Left hindlimb (tissue), 1 donor: ENCODE data around the gene AIFM1.

ENCODE experiments used
- DNase-seq: peaks from one replicate; pipeline ENCODE4 v3.0.0-alpha.2; 2018

AIFM1 gene

DNA sequence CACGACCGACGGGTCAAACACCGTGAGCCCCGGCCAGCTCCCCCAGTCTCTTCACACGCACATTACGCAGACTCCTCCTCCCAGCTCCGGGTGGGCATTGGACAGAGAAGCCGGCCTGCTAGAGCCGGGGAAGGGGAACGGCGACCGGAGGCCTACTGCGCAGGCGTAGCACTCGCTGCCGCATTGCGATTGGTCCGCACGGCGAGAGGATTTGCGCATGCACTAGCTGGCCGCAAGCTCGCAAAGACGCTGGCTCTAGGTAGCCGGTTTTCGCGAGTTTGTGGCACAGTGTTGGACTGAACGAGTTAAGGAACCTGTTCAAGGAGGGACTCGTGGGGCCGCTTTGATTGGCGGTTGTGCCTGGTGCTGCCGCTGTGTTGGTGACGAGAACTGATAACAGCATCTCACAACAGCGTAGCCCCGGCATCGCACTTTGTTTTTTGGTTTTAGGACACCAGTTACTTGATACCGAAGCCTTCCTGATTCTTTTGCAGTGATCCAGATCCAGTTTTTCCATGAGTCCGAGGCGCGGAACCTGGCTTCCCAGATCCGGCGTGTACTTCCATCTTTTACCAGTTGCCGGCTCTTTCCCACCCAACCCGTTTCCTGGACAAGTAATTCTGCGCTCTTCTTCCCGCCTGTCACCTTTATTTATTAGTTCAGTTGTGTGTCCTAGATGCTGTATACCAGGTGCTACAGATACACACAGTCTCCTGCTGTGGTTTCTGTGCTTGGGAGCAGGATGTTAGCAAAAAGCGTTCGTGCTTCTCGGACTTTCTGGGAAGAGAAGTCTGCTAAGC lies at the start of gene AIFM1:
TSS of gene AIFM1 (minus strand) at position 139 of the 800 bp plus-strand sequence. CDS start 185 bp downstream, outside the sequence.
- DNase-seq = peak; percentile 94

DNA sequence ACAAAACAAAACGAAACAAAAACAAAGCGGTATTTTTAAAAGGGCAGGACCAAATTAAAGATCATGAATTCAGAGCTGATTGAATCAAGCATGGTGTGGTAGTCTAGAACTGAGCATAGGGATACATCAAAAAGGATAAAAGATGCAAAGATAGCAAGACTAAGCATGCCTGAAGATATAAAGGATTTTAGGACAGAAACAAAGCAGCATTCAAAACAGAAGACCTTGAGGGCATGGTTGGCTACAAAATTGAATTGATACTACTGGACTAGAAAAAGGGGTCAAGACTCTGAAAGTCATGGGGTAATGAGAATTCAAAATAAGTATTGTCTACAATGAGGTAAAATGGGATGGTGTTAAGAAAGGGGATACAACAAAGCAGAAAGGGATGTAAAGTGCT lies 47.7 kb upstream of the AIFM1 start:
- DNase-seq = no peak

DNA sequence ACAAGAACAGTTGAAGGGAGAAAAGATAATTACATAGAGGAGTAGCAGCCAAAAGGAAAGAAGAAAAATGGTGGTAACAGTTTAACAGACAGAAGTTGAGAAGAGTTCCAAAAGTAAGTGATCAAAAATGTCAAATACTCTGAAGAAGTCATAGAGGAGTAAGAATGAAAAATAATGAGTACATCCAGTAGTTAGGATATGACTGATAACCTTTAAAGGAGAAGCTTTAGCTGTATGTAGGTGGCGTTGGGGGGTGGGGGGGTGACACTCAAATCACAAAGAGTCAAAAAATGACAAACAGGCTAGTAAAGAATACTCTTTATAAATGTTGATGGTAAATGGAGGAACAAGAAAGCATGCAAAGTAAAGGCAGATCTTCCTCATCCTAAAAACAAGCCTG lies 46.7 kb upstream of the AIFM1 start:
- DNase-seq = no peak

GRCh38 chrX:130211415-130212186 lies 46.0 kb upstream of the AIFM1 start:
- DNase-seq = no peak

- no peak for DNase-seq
Measured at GRCh38 chrX:130204647-130205046, 39.0 kb upstream of the AIFM1 start.

DNA sequence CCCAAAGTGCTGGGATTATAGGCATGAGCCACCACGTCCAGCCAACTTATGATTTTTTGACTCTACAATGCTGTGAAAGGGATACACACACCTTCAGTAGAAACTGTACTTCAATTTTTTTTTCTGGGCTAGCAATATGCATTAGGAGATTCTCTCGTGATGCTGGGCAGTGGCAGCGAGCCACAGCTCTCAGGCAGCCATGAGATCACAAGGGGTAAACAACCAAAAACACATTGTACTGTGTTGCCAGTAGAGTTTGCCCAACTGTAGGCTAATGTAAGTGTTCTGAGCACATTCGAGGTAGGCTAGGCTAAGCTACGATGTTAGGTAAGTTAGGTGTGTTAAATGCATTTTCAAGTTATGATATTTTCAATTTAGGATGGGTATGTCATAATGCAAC lies 31.8 kb upstream of the AIFM1 start:
- no peak for DNase-seq

DNA sequence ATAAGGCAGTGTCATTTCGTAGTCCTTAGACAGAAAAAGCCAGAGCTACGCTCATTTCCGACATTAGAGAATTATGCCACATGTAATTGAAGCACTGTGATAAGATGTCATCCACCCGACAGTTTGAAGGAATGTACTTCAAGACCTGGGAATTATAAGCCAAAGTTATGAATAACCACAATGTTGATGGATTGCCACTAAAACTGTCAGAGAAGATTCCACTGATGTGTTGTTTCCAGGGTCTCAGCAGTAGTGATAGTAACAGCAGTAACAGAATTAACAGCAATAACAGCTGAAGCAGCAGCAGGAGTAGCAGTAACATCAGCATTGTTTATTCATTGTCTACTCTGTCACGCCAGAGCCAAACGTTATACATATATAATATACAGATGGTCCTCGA lies 30.8 kb upstream of the AIFM1 start:
- no peak for DNase-seq

GRCh38 chrX:130190801-130191200 lies 25.2 kb upstream of the AIFM1 start:
- DNase-seq = no peak

DNA sequence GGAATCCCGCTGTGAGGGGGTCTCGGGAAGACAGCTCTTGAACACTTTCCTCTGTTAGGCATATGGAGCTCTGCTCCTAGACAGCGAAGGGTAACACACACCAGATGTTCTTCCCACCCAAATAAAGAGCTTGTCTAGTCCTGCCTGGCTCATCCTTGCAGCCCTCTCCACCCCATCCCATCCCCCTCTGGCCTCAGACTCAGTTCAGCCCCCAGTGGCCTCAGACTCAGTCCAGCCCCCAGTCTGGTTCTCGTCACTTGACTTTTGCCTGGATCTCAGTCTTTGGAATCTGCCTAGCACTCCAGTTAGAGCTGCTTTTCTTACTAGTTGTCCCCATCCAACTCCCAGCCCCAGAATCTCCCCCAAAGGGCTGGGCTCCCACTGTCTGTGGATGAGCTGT lies 21.0 kb upstream of the AIFM1 start:
- DNase-seq = no peak

GRCh38 chrX:130184857-130185256 lies 19.2 kb upstream of the AIFM1 start:
- DNase-seq = no peak

GRCh38 chrX:130184168-130184567 lies 18.5 kb upstream of the AIFM1 start:
- no peak for DNase-seq

- no peak for DNase-seq
Measured at GRCh38 chrX:130179579-130180215, 14.1 kb upstream of the AIFM1 start.

DNA sequence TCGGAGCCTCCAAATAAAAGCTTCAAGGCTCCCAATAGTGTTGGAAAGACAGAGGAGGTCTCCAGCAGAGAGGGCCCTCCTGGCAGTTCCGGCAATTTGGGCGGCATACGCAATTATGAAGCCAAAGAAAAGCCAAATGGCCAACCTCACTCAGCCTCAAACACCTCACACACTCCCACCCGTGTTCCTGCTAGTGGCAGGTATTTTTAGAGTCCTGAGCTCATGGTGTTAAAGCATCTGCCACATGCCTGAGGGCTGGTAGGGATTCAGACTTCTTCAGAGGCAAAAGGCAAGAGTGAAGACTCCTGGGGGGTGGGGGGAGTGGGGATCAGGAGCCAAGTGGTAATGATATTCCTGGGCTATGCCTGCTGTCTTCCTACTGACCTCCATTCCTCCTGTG lies 13.5 kb upstream of the AIFM1 start:
- no peak for DNase-seq

GRCh38 chrX:130176942-130177341 lies 11.3 kb upstream of the AIFM1 start:
- DNase-seq = no peak

DNA sequence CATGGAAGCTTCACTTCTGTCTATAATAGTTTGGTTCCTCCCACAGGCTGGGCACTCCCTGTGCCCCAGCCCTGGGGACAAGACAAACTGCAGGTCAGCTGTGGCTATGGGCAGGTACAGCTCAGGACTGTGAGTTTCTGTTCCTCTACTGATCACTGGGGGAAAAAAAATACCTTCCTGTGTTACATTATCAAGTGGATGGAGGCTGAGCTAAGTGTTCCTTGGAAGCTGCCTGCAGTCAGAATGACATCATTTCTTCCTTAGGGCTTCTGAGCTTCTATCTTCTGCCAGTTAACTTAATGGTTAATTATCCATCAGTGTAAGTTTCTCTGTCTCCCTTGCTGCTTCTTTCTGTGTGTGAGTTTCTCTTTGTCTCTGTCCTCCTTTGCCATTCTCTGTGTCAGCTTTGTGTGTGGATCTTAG lies 10.7 kb upstream of the AIFM1 start:
- no peak for DNase-seq

- no peak for DNase-seq
Measured at GRCh38 chrX:130174937-130175336, 9.3 kb upstream of the AIFM1 start.

- no peak for DNase-seq
Measured at GRCh38 chrX:130174045-130174704, 8.5 kb upstream of the AIFM1 start.

- no peak for DNase-seq
Measured at GRCh38 chrX:130173190-130173895, 7.7 kb upstream of the AIFM1 start.

- DNase-seq = no peak
Measured at GRCh38 chrX:130172127-130172845, 6.6 kb upstream of the AIFM1 start.

DNA sequence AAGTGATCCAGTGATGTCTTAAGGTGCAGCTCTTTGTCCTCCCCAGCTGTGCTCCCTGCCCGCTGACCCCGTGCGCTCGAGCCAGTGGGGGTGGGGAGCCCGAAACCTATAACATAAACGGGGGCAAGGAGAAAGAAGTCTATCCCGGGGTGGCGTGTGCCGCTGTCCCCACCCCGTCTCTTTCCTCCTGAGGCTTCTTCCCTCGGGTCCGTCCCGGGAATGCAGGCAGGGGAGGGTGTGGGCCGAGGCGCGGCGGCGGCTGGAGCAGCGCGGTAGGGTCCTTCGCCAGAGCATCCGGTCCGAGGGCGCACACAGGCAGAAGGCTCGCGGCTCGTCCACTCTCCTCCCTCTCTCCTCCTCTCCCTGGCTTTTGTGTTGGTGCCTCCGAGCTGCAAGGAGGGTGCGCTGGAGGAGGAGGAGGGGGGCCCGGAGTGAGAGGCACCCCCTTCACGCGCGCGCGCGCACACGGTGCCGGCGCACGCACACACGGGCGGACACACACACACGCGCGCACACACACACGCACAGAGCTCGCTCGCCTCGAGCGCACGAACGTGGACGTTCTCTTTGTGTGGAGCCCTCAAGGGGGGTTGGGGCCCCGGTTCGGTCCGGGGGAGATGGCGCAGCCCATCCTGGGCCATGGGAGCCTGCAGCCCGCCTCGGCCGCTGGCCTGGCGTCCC lies 5.9 kb upstream of the AIFM1 start, which contains the start of gene RAB33A:
TSS of gene RAB33A (plus strand) at position 517 of the 681 bp plus-strand sequence. CDS start at position 618, 101 bp downstream.
- no peak for DNase-seq
